HepG2 (cell line): Measurements from ENCODE around the gene SEMA4F. TPM values are rescaled to one million over a fixed set of nuclear protein-coding genes. Genes with fewer than 3 reads are reported as not detected.

Experiments used
- ASH2L ChIP-seq: fragments of 300-600, 200-600 bp; sonication (generic); IDR thresholded peaks from 2 replicates; pipeline ENCODE4 v1.7.0; 2017; ENCODE audit warnings: low read depth, mild to moderate bottlenecking, moderate library complexity, mixed read lengths, low read length; ENCODE audit not compliant: insufficient read length
- ATAD3A ChIP-seq: sonication (generic); formaldehyde crosslinking; IDR thresholded peaks from 2 replicates; pipeline ENCODE4 v1.4.0; 2020; ENCODE audit warnings: missing genetic modification reagents
- GMEB1 ChIP-seq: sonication (generic); formaldehyde crosslinking; IDR thresholded peaks from 2 replicates; pipeline ENCODE4 v1.5.1; 2020; ENCODE audit warnings: missing genetic modification reagents, mild to moderate bottlenecking, borderline replicate concordance
- HMGXB4 ChIP-seq, 2 experiments: sonication (generic) in 1 of 2; formaldehyde crosslinking in 1 of 2; IDR thresholded peaks; 2 replicates each; pipeline versions ENCODE4 v1.4.0 to v1.6.1; 2018 to 2020; ENCODE audit warnings: missing genetic modification reagents in 2 of 2, borderline replicate concordance in 1 of 2, low read depth in 1 of 2, mild to moderate bottlenecking in 1 of 2, missing biosample characterization in 1 of 2
- MTA3 ChIP-seq: sonication (generic); formaldehyde crosslinking; IDR thresholded peaks from 2 replicates; pipeline ENCODE4 v1.4.0; 2020; ENCODE audit warnings: missing genetic modification reagents
- PCBP2 ChIP-seq: fragments of 200-400 bp; formaldehyde crosslinking; optimal IDR thresholded peaks from 2 replicates; pipeline ENCODE3; 2018; ENCODE audit warnings: low read length, low read depth; ENCODE audit not compliant: poor library complexity, severe bottlenecking
- RAD21 ChIP-seq: fragments of 450-650 bp; formaldehyde crosslinking; IDR thresholded peaks from 2 replicates; pipeline ENCODE4 v1.5.0; 2020; ENCODE audit warnings: mild to moderate bottlenecking
- SIN3A ChIP-seq: IDR thresholded peaks from 2 replicates; pipeline ENCODE4 v1.6.1; 2011; ENCODE audit warnings: low read depth, mild to moderate bottlenecking, control low read depth, low read length, borderline replicate concordance
- STAG1 ChIP-seq: sonication (generic); formaldehyde crosslinking; IDR thresholded peaks from 2 replicates; pipeline ENCODE4 v1.4.0; 2020; ENCODE audit warnings: missing genetic modification reagents
- TBP ChIP-seq: sonication (generic); formaldehyde crosslinking; IDR thresholded peaks from 2 replicates; pipeline ENCODE4 v1.5.0; 2020; ENCODE audit warnings: missing genetic modification reagents
- ZBTB44 ChIP-seq: sonication (generic); formaldehyde crosslinking; IDR thresholded peaks from 2 replicates; pipeline ENCODE4 v1.4.0; 2020; ENCODE audit warnings: missing genetic modification reagents
- ZNF550 ChIP-seq: sonication (generic); formaldehyde crosslinking; IDR thresholded peaks from 2 replicates; pipeline ENCODE4 v1.4.0; 2020; ENCODE audit warnings: mild to moderate bottlenecking, missing genetic modification reagents, borderline replicate concordance
- ZNF687 ChIP-seq: sonication (generic); formaldehyde crosslinking; IDR thresholded peaks from 2 replicates; pipeline ENCODE4 v1.5.1; 2020; ENCODE audit warnings: mild to moderate bottlenecking, missing genetic modification reagents, moderate library complexity
- polyA plus RNA-seq, 8 experiments: library from polyadenylated mRNA; depleted of rRNA in 3 of 8; stranded (reverse) in 7 of 8; unstranded in 1 of 8; fragments of >200 nt; fragmentation: Illumina TruSeq in 4 of 8; extraction: Trizol in 4 of 8; gene quantifications; 2 replicates each; pipeline versions ENCODE4 v1.2.1 to v1.2.3, GENCODE V29; 2011 to 2016; ENCODE audit warnings: low read depth in 4 of 8, missing spikeins in 1 of 8, mixed read lengths in 1 of 8; ENCODE audit not compliant: insufficient read depth in 1 of 8
- total RNA-seq, 5 experiments: library from RNA; depleted of rRNA; stranded (reverse); fragments of >200 nt; fragmentation: Illumina TruSeq; extraction: Trizol; gene quantifications; 2 replicates each; pipeline ENCODE4 v1.2.3, GENCODE V29; 2016; ENCODE audit warnings: low read depth in 1 of 5

SEMA4F gene
- total and polyA plus RNA-seq, 2 of the 13 experiments (the other 11 are each of a cell fraction or from before 2014, with no cell fraction given): 7.1 to 10.3 TPM

- TF ChIP-seq MTA3: no peak
- TF ChIP-seq ASH2L: peak; percentile 67
- TF ChIP-seq TBP (CRISPR knock-in tag): no peak
- TF ChIP-seq PCBP2: no peak
- peak; percentile 91 for TF ChIP-seq ZNF687 (CRISPR knock-in tag)
- TF ChIP-seq STAG1 (CRISPR knock-in tag): peak; percentile 8; the same call in 1 of the 2 replicates
- TF ChIP-seq RAD21 (CRISPR knock-in tag): peak; percentile 39; the same call in 1 of the 2 replicates
- no peak for TF ChIP-seq ZBTB44 (CRISPR knock-in tag)
- 0 out of 2 replicates have a peak, but pooled peaks have one; percentile 30 for TF ChIP-seq SIN3A
- TF ChIP-seq ATAD3A (CRISPR knock-in tag): no peak
- TF ChIP-seq GMEB1 (CRISPR knock-in tag): peak; percentile 67
- peak; percentile 86; the same call in 1 of the 2 replicates for TF ChIP-seq ZNF550 (CRISPR knock-in tag)
- peak in 1 of 2 experiments; percentile 8; a peak in 1 of 4 replicates for TF ChIP-seq HMGXB4 (CRISPR knock-in tag; IDR thresholded peaks at IDR 0.05; ENCODE audit: borderline replicate concordance in 1 of 2, low read depth in 1 of 2)
These were observed at the start of gene SEMA4F (continued) for GRCh38 chr2:74653985-74654882.
